RWPE1 (cell line): ENCODE measurements around the gene UBAP1L.

ENCODE experiments used
- CTCF ChIA-PET: fragments of 350-600 bp; sonication (Branson Sonifier 250); formaldehyde crosslinking; extraction: SDS; loops from one replicate; lab custom pipeline; 2021; lab: Yijun Ruan, JAX
- POLR2A ChIA-PET: fragments of 400-600 bp; formaldehyde crosslinking; extraction: SDS; loops from one replicate; lab custom pipeline; 2020; ENCODE audit warnings: antibody characterized with exemption; ENCODE audit not compliant: low non-redundant PET; lab: Yijun Ruan, JAX
- DNase-seq: peaks from one replicate; pipeline ENCODE4 v3.0.0; 2012; ENCODE audit warnings: low spot score
- H3K27ac ChIP-seq: fragments of 450-650 bp; 2 replicates; pipeline ENCODE4 v1.5.1; 2017
- CTCF ChIP-seq: fragments of 450-650 bp; conservative IDR thresholded peaks from 2 replicates; pipeline ENCODE4 v1.5.1; 2017; ENCODE audit warnings: low read depth, mild to moderate bottlenecking

Gene UBAP1L

DNA sequence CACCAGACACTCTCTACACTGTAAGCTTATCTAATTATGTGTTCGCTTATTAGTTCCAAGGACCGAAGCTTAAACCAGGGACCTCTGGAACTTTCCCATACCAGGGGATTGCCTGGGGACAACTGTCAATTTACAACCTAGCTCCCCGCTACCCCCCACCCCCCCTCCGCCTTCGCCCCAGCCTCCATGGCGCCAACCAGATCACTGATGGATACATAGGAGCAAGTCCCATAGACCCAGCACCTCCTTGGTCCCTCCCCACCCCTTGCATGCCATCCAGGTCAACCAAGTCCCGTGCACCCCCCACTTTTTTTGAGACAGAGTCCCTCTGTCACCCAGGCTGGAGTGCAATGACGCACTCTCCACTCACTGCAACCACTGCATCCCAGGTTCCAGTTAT lies 19.5 kb upstream of the UBAP1L start:
- DNase-seq, result no peak
- CTCF ChIA-PET, result no interaction called here
- no peak for TF ChIP-seq CTCF
- POLR2A ChIA-PET, result no interaction called here
- H3K27ac ChIP-seq, result peak overlapping the region; percentile 87

DNA sequence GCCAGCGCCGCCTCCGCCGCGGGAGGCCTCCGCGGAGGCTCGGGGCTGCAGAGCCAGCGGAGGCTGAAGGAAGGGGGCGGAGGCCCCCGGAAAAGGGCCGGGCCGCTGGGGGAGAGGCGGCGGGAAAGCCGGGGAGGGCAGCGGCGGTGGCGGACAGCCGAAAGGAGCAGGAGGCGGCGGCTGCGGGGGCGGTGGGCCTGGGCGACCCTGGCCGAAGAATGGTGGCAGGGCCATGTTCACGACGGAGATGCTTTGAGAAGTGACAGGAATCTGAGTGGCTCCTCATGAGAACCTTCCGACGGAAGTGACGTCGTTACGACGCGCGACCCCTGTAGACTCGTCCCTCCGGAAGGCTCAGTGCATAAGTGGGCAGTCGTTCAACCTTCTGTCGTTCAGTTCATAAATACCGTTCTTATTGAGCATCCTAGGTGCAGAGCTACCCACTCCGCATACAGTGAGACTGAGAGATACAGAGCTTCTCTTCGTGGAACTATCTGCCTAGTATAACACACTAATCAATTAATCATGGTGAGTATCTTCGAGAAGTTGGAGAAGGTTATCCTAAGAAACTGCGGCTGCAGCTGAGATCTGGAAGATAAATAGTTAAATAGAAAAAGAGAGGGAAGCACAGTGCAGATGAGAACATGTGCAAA lies 18.7 kb upstream of the UBAP1L start, which contains the start of gene PDCD7:
Gene PDCD7, minus strand, starts transcription at position 261 of the 653 bp plus-strand sequence. Its CDS starts 27 bp downstream, at position 234.
- no peak for TF ChIP-seq CTCF
- peak; percentile 90 for DNase-seq
- H3K27ac ChIP-seq, result peak within 1 kb of the TSS; percentile 87
- CTCF ChIA-PET, result no interaction called here
- POLR2A ChIA-PET, result interaction anchor here (0.6 kb wide), 1 partner anchor 179 kb away, joined by 3 read pairs; no protein-coding TSS in a partner anchor

DNA sequence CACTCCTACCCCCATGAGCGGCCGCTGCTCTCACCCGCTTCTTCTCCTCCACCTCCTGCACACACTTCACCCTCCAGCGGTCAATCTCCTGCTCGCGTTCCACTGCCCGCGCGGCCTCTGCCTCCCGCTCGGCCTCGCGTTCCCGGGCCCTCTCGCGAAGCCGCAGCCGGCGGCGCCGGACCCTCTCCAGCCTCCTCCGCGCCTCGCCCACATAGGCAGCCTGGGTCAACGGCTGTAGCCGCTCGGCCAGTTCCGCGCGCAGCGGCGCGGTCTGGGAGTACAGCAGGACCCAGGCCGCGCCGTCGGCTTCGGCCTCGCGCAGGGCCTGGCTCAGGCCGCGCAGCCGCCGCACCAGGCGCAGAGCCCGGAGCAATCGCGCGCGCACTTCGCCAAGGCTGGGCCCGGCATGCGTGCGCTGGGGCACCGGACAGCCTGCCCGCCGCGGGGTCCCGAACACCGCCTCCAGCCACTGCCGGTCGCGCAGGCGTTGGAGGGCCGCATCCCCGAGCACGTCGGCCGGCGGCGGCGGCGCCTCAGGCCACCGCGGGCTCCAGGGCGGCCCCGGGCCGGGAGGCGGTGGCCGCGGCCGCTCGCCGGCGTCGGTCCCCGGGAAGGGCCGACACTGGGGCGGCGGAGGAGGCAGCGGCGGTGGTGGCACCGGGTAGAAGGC lies 18.0 kb upstream of the UBAP1L start:
- CTCF ChIA-PET, result no interaction called here
- peak overlapping the region; percentile 87 for H3K27ac ChIP-seq
- DNase-seq, result peak; percentile 66
- no peak for TF ChIP-seq CTCF
- POLR2A ChIA-PET, result no interaction called here

DNA sequence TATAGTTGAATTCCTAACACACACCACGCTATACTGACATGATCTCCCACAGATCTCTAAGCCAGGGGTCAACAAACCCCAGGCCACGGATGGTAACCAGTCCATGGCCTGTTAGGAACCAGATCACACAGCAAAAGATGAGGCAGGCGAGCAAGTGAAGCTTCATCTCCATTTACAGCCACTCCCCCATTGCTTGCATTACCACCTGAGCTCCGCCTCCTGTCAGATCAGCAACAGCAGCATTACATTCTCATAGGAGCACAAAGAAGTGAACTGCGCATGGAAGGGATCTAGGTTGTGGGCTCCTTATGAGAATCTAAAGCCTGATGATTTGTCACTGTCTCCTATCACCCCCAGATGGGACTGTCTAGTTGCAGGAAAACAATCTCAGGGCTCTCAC lies 15.9 kb upstream of the UBAP1L start:
- H3K27ac ChIP-seq, result no peak overlapping the region
- ChIA-PET POLR2A (no interaction called here), CTCF (no interaction called here)
- DNase-seq, result no peak
- no peak for TF ChIP-seq CTCF

- TF ChIP-seq CTCF, result no peak
- CTCF ChIA-PET, result interaction anchor here (0.7 kb wide), 1 partner anchor 30 kb away, joined by 3 read pairs; no protein-coding TSS in a partner anchor
- POLR2A ChIA-PET, result no interaction called here
Observed at GRCh38 chr15:65115542-65115941, 542 bp upstream of the UBAP1L start.

DNA sequence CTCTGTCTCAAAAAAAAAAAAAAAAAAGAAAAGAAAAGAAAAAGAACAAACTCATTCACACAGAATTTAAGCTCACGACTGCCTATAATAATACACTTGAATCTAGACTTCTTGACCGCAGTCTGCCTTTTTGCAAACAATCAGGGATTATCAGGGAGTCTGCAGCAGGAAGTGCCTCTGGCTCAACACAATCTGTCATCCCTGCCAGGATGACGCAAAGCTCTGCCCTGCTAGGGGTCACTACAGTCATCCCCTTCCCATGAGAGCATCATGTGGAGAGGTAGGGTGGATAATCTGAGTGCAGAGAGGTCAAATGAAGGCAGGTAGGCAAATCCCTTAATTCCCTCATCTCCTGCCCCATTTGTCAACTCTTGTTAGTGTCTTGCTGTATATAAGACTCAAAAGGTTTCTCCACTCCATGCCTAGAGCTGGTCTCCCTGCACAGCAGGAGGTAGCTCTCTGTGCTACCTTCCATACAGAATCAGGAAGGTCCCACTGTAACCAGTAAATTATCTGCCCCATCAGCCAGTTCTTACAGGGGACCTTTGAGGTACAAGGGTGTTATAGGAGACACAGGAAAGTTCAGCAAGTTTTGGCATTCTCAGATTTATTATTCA lies 4.2 kb downstream of the UBAP1L start:
- ChIA-PET CTCF (interaction anchor here (0.8 to 1.3 kb wide), 2 partner anchors 9 to 208 kb away, joined by 3 to 6 read pairs; no protein-coding TSS in a partner anchor), POLR2A (no interaction called here)
- no peak overlapping the region for H3K27ac ChIP-seq
- TF ChIP-seq CTCF, result no peak
- no peak for DNase-seq

More at GRCh38 chr15:65115542-65115941, 542 bp upstream of the UBAP1L start:
- no peak for DNase-seq
- no peak overlapping the region for H3K27ac ChIP-seq
